Keratinocyte (primary cell): ENCODE results near the gene CNDP2. TPM values are rescaled to one million over a fixed set of nuclear protein-coding genes. Genes with fewer than 3 reads are reported as not detected.
A peak's percentile ranks its signal among the peaks of the same experiment; 100 is the strongest.

Experiments used
- DNase-seq: peaks from one replicate; pipeline ENCODE4 v3.0.0-alpha.2; 2011; ENCODE audit warnings: low read depth, missing footprints, low spot score
- FAIRE-seq: peaks from 2 replicates; lab custom pipeline; 2011; peaks lifted over from hg19 to GRCh38; lab: Jason Lieb, UNC
- H2AFZ ChIP-seq: 2 replicates; pipeline ENCODE4 v1.6.0; 2012; ENCODE audit warnings: low read length, control low read depth, inconsistent platforms; ENCODE audit not compliant: control insufficient read depth
- H3K27ac ChIP-seq: 2 replicates; pipeline ENCODE4 v1.5.1; 2011; ENCODE audit warnings: low read length; ENCODE audit not compliant: control insufficient read depth, insufficient read depth
- H3K27me3 ChIP-seq: 3 replicates; pipeline ENCODE4 v1.6.0; 2011; ENCODE audit warnings: low read length; ENCODE audit not compliant: control insufficient read depth, insufficient read depth; ENCODE audit errors: extremely low read depth
- H3K36me3 ChIP-seq, 2 experiments: 2 replicates in 1 of 2; 3 replicates in 1 of 2; pipeline ENCODE4 v1.5.1; 2011; ENCODE audit warnings: low read length in 2 of 2, mild to moderate bottlenecking in 1 of 2; ENCODE audit not compliant: control insufficient read depth in 2 of 2, insufficient read depth in 2 of 2; ENCODE audit errors: extremely low read depth in 1 of 2
- H3K4me1 ChIP-seq: 3 replicates; pipeline ENCODE4 v1.5.1; 2011; ENCODE audit warnings: low read length; ENCODE audit not compliant: control insufficient read depth, insufficient read depth; ENCODE audit errors: extremely low read depth
- H3K4me2 ChIP-seq: 3 replicates; pipeline ENCODE4 v1.6.0; 2011; ENCODE audit warnings: low read depth, low read length; ENCODE audit not compliant: control insufficient read depth, insufficient read depth; ENCODE audit errors: extremely low read depth
- H3K4me3 ChIP-seq, 3 experiments: fragments of 200-600 bp in 1 of 3; sonication (generic) in 1 of 3; 2 replicates in 2 of 3; 3 replicates in 1 of 3; pipeline ENCODE4 v1.5.1; 2011 to 2016; ENCODE audit warnings: low read length in 3 of 3, mild to moderate bottlenecking in 3 of 3, control low read depth in 2 of 3, inconsistent platforms in 1 of 3, low read depth in 1 of 3, mixed read lengths in 1 of 3, mixed run types in 1 of 3, moderate library complexity in 1 of 3; ENCODE audit not compliant: control insufficient read depth in 2 of 3, insufficient read depth in 2 of 3; ENCODE audit errors: extremely low read depth in 1 of 3
- H3K79me2 ChIP-seq: 2 replicates; pipeline ENCODE4 v1.6.0; 2012; ENCODE audit warnings: low read length; ENCODE audit not compliant: control insufficient read depth, insufficient read depth
- H3K9ac ChIP-seq: 3 replicates; pipeline ENCODE4 v1.6.0; 2011; ENCODE audit warnings: low read length; ENCODE audit not compliant: control insufficient read depth, insufficient read depth; ENCODE audit errors: extremely low read depth
- H3K9me1 ChIP-seq: 3 replicates; pipeline ENCODE4 v1.6.0; 2011; ENCODE audit warnings: low read length; ENCODE audit not compliant: control insufficient read depth, insufficient read depth; ENCODE audit errors: extremely low read depth
- H3K9me3 ChIP-seq: 2 replicates; pipeline ENCODE4 v1.5.1; 2012; ENCODE audit warnings: low read depth, low read length; ENCODE audit not compliant: control insufficient read depth
- H4K20me1 ChIP-seq: 3 replicates; pipeline ENCODE4 v1.6.0; 2011; ENCODE audit warnings: low read length; ENCODE audit not compliant: control insufficient read depth, insufficient read depth; ENCODE audit errors: extremely low read depth
- CTCF ChIP-seq, 3 experiments: IDR thresholded peaks in 1 of 3; conservative IDR thresholded peaks in 1 of 3; optimal IDR thresholded peaks in 1 of 3; 2 replicates in 2 of 3; 3 replicates in 1 of 3; pipeline versions ENCODE3 to v1.5.1; 2011; ENCODE audit warnings: low read length in 3 of 3, mild to moderate bottlenecking in 3 of 3, moderate library complexity in 2 of 3, control low read depth in 1 of 3, inconsistent platforms in 1 of 3; ENCODE audit not compliant: insufficient read depth in 2 of 3; ENCODE audit errors: extremely low read depth in 1 of 3
- EZH2 ChIP-seq: IDR thresholded peaks from one replicate; pipeline ENCODE4 v1.6.1; 2012; ENCODE audit warnings: inconsistent platforms, mild to moderate bottlenecking, low read length, moderate library complexity
- dilution Hi-C: fragments of 300-500 bp; cut with MboI; formaldehyde crosslinking; loops from one replicate; pipeline ENCODE4 v1.7.0; 2020; ENCODE audit warnings: low sequenced_read_pairs; ENCODE audit not compliant: extremely low pct_ligation_motif_present
- polyA plus RNA-seq, 5 experiments: library from polyadenylated mRNA; depleted of rRNA in 3 of 5; stranded (reverse) in 3 of 5; stranded (forward) in 1 of 5; unstranded in 1 of 5; fragments of >200 nt; gene quantifications; 1 replicate in 1 of 5; 2 replicates in 3 of 5; 3 replicates in 1 of 5; pipeline versions ENCODE4 v1.2.1 to v1.2.3, GENCODE V29; 2011 to 2012; ENCODE audit warnings: missing spikeins in 2 of 5, low read depth in 1 of 5, low replicate concordance in 1 of 5

CNDP2 gene
- polyA plus RNA-seq, 1 donor (not counting 4 experiments of a cell fraction or from before 2014, with no cell fraction given): 126 TPM

GRCh38 chr18:74456349-74457042, 39.7 kb upstream of the CNDP2 start:
- no peak overlapping the region for H2AFZ ChIP-seq
- DNase-seq (no peak), FAIRE-seq (no peak)
- no peaks in the 10 kb centered on the region for H3K9me1 ChIP-seq
- H3K4me1 ChIP-seq: no peaks in the 10 kb centered on the region
- TF ChIP-seq CTCF (optimal IDR thresholded peaks at IDR 0.05 in 1 of 3, IDR thresholded peaks at IDR 0.05 in 1 of 3, conservative IDR thresholded peaks at IDR 0.05 in 1 of 3; ENCODE audit: extremely low read depth in 1 of 3, insufficient read depth in 2 of 3, low read length in 3 of 3): no peak
- TF ChIP-seq EZH2: peak; percentile 92
- dilution Hi-C loops: no loop called here
- H3K36me3 ChIP-seq: no peaks in the 10 kb centered on the region
- no peaks in the 10 kb centered on the region for H4K20me1 ChIP-seq
- H3K79me2 ChIP-seq: no peaks in the 10 kb centered on the region
- no peak overlapping the region for H3K27ac ChIP-seq
- H3K9ac ChIP-seq: no peak overlapping the region
- H3K9me3 ChIP-seq: no peaks in the 10 kb centered on the region
- H3K4me3 ChIP-seq: no peak overlapping the region
- peaks cover 49% of the 10 kb centered on the region for H3K27me3 ChIP-seq
- H3K4me2 ChIP-seq: no peak overlapping the region

GRCh38 chr18:74457043-74457724, 39.0 kb upstream of the CNDP2 start, which contains the start of gene DIPK1C:
Gene DIPK1C (minus strand): TSS chr18:74457308. CDS start chr18:74457259, 49 bp downstream.
- Histone ChIP-seq H3K27ac (no peak within 1 kb of the TSS), H2AFZ (no peak within 1 kb of the TSS), H3K4me3 (no peak within 1 kb of the TSS), H3K36me3 (no peaks in the 10 kb centered on the region), H3K4me2 (no peak within 1 kb of the TSS), H3K27me3 (peaks cover 49% of the 10 kb centered on the region), H3K9me1 (no peaks in the 10 kb centered on the region), H3K9ac (no peak within 1 kb of the TSS), H4K20me1 (no peaks in the 10 kb centered on the region), H3K9me3 (no peaks in the 10 kb centered on the region), H3K79me2 (no peaks in the 10 kb centered on the region), H3K4me1 (no peaks in the 10 kb centered on the region)
- no peak for DNase-seq
- FAIRE-seq: no peak
- dilution Hi-C loops: no loop called here
- no peak for TF ChIP-seq EZH2
